AG04450 (cell line): ENCODE results near the gene IPO11. TPM values are rescaled to one million over a fixed set of nuclear protein-coding genes. Genes with fewer than 3 reads are reported as not detected.
A peak's percentile ranks its signal among the peaks of the same experiment; 100 is the strongest.

Experiments used
- CTCF ChIA-PET: fragments of 300-600, 350-600 bp; formaldehyde crosslinking; extraction: SDS; loops from one replicate; lab custom pipeline; 2022; ENCODE audit warnings: antibody characterized with exemption, inconsistent platforms; lab: Charles Lee
- POLR2A ChIA-PET: fragments of 350-600 bp; formaldehyde crosslinking; extraction: SDS; loops from one replicate; lab custom pipeline; 2021; ENCODE audit warnings: antibody characterized with exemption, inconsistent platforms; lab: Yijun Ruan, JAX
- DNase-seq: peaks from one replicate; pipeline ENCODE4 v3.0.0-alpha.2; 2011; ENCODE audit warnings: low read depth, low spot score
- H3K27ac ChIP-seq: one replicate; pipeline ENCODE4 v1.5.1; 2012; ENCODE audit warnings: low read depth, low read length, control low read depth
- H3K27me3 ChIP-seq: one replicate; pipeline ENCODE4 v1.6.0; 2012; ENCODE audit warnings: low read length; ENCODE audit not compliant: control insufficient read depth, insufficient read depth
- H3K4me3 ChIP-seq: 2 replicates; pipeline ENCODE4 v1.5.1; 2011; ENCODE audit warnings: mild to moderate bottlenecking, low read depth, low read length, control low read depth
- H3K9me3 ChIP-seq: 2 replicates; pipeline ENCODE4 v1.5.1; 2012; ENCODE audit warnings: low read length; ENCODE audit not compliant: control insufficient read depth, insufficient read depth
- polyA plus RNA-seq: library from polyadenylated mRNA; depleted of rRNA; stranded (reverse); fragments of >200 nt; gene quantifications from 2 replicates; pipeline ENCODE4 v1.2.3, GENCODE V29; 2011
- TF ChIP-seq, protein P1 (sequence below): IDR thresholded peaks from 2 replicates; pipeline ENCODE4 v1.5.1; 2011; ENCODE audit warnings: low read depth, low read length, control low read depth, inconsistent platforms

Gene IPO11
- polyA plus RNA-seq, 1 experiment = 24.0 TPM

DNA sequence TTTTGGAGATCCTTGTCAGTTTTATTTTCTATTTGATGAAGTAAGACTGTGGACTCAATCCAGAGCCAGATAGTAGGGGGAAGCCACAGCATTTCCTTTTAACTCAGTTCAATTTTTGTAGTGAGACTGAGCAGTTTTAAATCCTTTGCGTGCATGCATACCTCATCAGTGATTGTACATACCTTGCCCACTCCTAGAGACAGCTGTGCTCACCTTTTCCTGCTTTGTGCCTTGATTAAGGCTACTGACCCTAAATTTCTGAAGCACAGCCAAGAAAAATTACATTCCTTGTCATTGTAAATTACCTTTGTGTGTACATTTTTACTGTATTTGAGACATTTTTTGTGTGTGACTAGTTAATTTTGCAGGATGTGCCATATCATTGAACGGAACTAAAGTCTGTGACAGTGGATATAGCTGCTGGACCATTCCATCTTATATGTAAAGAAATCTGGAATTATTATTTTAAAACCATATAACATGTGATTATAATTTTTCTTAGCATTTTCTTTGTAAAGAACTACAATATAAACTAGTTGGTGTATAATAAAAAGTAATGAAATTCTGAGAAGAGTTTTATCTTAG lies 26.7 kb upstream of the IPO11 start:
- no peak overlapping the region for H3K27ac ChIP-seq
- DNase-seq = no peak
- H3K4me3 ChIP-seq = no peak overlapping the region
- H3K9me3 ChIP-seq = no peaks in the 10 kb centered on the region
- ChIA-PET POLR2A (no interaction called here), CTCF (interaction anchor here (1.4 kb wide), 1 partner anchor 77 kb away, joined by 4 read pairs; no protein-coding TSS in a partner anchor)
- TF ChIP-seq, protein P1, sequence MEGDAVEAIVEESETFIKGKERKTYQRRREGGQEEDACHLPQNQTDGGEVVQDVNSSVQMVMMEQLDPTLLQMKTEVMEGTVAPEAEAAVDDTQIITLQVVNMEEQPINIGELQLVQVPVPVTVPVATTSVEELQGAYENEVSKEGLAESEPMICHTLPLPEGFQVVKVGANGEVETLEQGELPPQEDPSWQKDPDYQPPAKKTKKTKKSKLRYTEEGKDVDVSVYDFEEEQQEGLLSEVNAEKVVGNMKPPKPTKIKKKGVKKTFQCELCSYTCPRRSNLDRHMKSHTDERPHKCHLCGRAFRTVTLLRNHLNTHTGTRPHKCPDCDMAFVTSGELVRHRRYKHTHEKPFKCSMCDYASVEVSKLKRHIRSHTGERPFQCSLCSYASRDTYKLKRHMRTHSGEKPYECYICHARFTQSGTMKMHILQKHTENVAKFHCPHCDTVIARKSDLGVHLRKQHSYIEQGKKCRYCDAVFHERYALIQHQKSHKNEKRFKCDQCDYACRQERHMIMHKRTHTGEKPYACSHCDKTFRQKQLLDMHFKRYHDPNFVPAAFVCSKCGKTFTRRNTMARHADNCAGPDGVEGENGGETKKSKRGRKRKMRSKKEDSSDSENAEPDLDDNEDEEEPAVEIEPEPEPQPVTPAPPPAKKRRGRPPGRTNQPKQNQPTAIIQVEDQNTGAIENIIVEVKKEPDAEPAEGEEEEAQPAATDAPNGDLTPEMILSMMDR = no peak
- H3K27me3 ChIP-seq = no peaks in the 10 kb centered on the region

DNA sequence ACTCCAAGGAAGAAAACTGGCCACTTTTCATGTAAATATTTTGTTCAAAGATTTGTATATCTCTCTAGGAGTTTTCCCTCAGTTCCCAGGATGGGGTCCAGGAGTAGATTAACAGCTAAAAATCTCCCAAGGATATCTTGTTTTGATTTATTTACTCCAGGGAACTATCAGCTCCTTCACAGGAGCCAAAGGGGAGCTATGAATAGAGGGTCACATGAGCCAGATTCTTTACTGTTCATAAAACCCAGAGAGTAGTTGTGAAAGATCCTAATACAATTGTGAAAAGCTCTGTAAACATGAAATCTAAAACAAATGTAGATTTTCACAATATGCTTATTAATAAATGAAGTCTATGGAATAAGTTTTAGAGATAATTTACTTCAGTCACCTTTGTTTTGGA lies 25.7 kb upstream of the IPO11 start:
- CTCF ChIA-PET = interaction anchor here (0.7 to 1.9 kb wide), 3 partner anchors 17 to 78 kb away, joined by 3 to 4 read pairs (median 4); partner anchors contain the start of gene DIMT1
- POLR2A ChIA-PET = no interaction called here
- no peak for DNase-seq

DNA sequence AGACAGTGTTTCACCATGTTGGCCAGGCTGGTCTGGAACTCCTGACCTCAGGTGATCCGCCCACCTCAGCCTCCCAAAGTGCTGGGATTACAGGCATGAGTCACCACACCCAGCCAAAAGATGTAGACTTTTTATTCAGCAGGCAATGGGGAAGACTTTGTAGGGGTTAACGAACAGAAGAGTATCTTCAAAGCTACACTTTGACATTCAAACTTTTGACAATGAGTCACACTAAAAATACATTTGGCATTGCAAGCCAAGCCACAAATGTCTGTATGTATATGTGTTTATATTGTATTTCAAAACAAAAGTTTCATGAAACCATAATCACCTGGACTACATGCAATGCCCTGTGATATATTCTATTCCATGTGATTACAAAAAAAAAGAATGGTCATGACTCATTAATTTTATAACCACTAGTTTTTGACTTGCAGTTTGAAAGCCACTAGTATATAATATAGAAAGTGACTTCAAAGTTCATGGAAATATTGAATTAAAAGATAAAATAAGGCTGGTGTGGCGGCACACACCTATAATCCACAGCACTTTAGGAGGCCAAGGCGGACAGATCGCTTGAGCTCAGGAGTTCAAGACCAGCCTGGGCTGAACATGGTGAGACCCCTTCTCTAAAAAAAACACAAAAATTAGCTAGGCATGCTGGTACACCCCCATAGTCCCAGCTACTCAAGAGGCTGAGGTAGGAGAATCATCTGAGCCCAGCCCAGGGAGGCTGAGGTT lies 17.2 kb upstream of the IPO11 start:
- POLR2A ChIA-PET = interaction anchor here (1.4 kb wide), 1 partner anchor 9 kb away, joined by 5 read pairs; the partner anchor contains the start of gene DIMT1

More for the DNA sequence above, 25.7 kb upstream of the IPO11 start:
- TF ChIP-seq, protein P1 = no peak
- H3K4me3 ChIP-seq = no peak overlapping the region
- H3K27me3 ChIP-seq = no peaks in the 10 kb centered on the region
- H3K9me3 ChIP-seq = no peaks in the 10 kb centered on the region
- no peak overlapping the region for H3K27ac ChIP-seq

DNA sequence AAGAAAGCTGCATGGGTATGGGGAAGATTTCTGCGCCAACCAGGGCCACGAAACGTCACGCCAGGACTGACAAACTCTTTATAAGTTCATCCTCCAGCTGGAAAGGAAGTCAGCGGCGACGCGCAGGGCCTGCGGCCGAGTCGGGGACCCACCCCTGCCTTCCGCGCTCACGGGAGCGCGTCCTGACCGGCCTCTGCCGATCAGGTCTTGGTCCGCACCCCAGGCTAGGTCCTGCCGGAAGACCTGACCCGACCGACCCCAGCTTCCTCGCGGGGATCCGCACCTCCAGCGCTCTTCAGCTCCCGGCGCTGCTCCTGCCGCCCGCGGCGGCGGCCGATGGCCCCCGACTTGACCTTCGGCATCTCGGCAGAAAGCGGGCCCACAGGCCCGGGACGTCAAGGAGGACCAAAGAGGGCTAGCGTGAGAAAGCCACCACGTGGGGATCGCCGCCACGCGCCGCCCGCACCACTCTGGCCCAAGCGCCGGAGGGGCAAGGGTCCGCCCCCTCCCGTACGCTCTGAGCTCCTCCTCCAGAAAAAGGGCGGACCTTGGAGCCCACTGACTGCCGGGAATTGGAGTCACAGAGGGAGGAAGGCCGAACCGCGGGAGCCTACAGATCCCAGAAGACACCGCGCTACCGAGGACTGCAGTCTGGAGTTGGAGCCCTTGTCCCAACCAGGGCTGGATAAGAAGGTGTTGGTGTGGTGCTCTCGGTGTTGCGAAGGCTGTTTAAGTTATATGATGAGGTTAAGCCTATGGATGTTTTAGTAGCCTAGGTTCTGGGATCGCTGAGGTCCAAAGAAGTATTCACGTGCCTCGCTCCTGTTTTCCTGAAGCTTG lies 8.9 kb upstream of the IPO11 start, which contains the start of gene DIMT1:
Gene DIMT1 (minus strand): TSS at position 495 of the 840 bp plus-strand sequence. CDS start 133 bp downstream, at position 362.
- TF ChIP-seq, protein P1 = no peak
- peak within 1 kb of the TSS; percentile 95 for H3K27ac ChIP-seq
- ChIA-PET POLR2A (interaction anchor here (0.6 to 2.6 kb wide), 9 partner anchors 8 to 98 kb away, joined by 3 to 30 read pairs (median 3); partner anchors contain the start of genes IPO11 and KIF2A), CTCF (interaction anchor here (1.0 to 3.2 kb wide), 6 partner anchors 10 to 375 kb away, joined by 3 to 12 read pairs (median 4); no protein-coding TSS in a partner anchor)
- no peaks in the 10 kb centered on the region for H3K27me3 ChIP-seq
- no peaks in the 10 kb centered on the region; the same call in 1 of the 2 replicates for H3K9me3 ChIP-seq
- peak within 1 kb of the TSS; percentile 87 for H3K4me3 ChIP-seq
- DNase-seq = peak; percentile 93

More for the DNA sequence above, 17.2 kb upstream of the IPO11 start:
- CTCF ChIA-PET = no interaction called here
- peak; percentile 63 for DNase-seq
- no peaks in the 10 kb centered on the region for H3K27me3 ChIP-seq
- H3K9me3 ChIP-seq = no peaks in the 10 kb centered on the region
- H3K4me3 ChIP-seq = no peak overlapping the region
- peak overlapping the region; percentile 85 for H3K27ac ChIP-seq
- TF ChIP-seq, protein P1 = no peak
